Lung (tissue), 12 donors: Measurements from ENCODE around the gene CRYAB. TPM values are rescaled to one million over a fixed set of nuclear protein-coding genes. Genes with fewer than 3 reads are reported as not detected.

ENCODE experiments used
- ATAC-seq: fragments of 200-7000 bp; cut with Tn5 transposase; one replicate; pipeline ENCODE4 v1.9.1; 2020; ENCODE audit warnings: moderate number of reproducible peaks; ENCODE audit not compliant: insufficient read depth, low FRiP score
- DNase-seq, 3 donors: peaks; one replicate each; pipeline ENCODE4 v3.0.0-alpha.2; 2013 to 2017
- H3K27ac ChIP-seq, 2 donors: one replicate each; pipeline ENCODE4 v1.5.1; 2013; ENCODE audit warnings: mild to moderate bottlenecking in 2 of 2, moderate library complexity in 2 of 2, control low read depth in 1 of 2, inconsistent platforms in 1 of 2, low read depth in 1 of 2, low read length in 1 of 2
- H3K27me3 ChIP-seq, 3 donors: one replicate each; pipeline ENCODE4 v1.5.1; 2013; ENCODE audit warnings: low read length in 2 of 3; ENCODE audit not compliant: control insufficient read depth in 3 of 3, insufficient read depth in 3 of 3
- H3K36me3 ChIP-seq, 4 donors: one replicate each; pipeline ENCODE4 v1.5.1; 2013; ENCODE audit warnings: low read length in 4 of 4, mild to moderate bottlenecking in 1 of 4, moderate library complexity in 1 of 4; ENCODE audit not compliant: control insufficient read depth in 4 of 4, insufficient read depth in 4 of 4
- H3K4me1 ChIP-seq, 5 donors: one replicate each; pipeline ENCODE4 v1.5.1; 2013; ENCODE audit warnings: low read length in 5 of 5, mild to moderate bottlenecking in 2 of 5, moderate library complexity in 1 of 5; ENCODE audit not compliant: control insufficient read depth in 5 of 5, insufficient read depth in 5 of 5
- H3K4me3 ChIP-seq: one replicate; pipeline ENCODE4 v1.5.1; 2013; ENCODE audit warnings: mild to moderate bottlenecking, control low read depth, moderate library complexity
- H3K9ac ChIP-seq, 2 donors: one replicate each; pipeline ENCODE4 v1.5.1; 2013; ENCODE audit warnings: low read length in 2 of 2, control low read depth in 1 of 2; ENCODE audit not compliant: insufficient read depth in 1 of 2
- H3K9me3 ChIP-seq, 4 donors: one replicate each; pipeline ENCODE4 v1.5.1; 2013; ENCODE audit warnings: low read length in 3 of 4, mild to moderate bottlenecking in 1 of 4, moderate library complexity in 1 of 4; ENCODE audit not compliant: control insufficient read depth in 4 of 4, insufficient read depth in 3 of 4
- CTCF ChIP-seq: IDR thresholded peaks from 2 replicates; pipeline ENCODE4 v1.5.1; 2012; ENCODE audit warnings: mild to moderate bottlenecking; ENCODE audit errors: control extremely low read depth, extremely low read depth
- WGBS, 2 donors: extraction: QIAGEN DNeasy Blood & Tissue Kit; methylation state at CpG; one replicate each; pipeline ENCODE4 v1.1.7; 2013; 5-methylcytosine and 5-hydroxymethylcytosine counted together
- polyA plus RNA-seq, 2 donors: library from polyadenylated mRNA; stranded (reverse); fragments of 200-250 nt; gene quantifications; one replicate each; pipeline ENCODE4 v1.2.1, GENCODE V29; 2013
- total RNA-seq, 2 donors: library from RNA; depleted of rRNA in 1 of 2; stranded (reverse); fragments of >200 nt in 1 of 2; gene quantifications; one replicate each; pipeline ENCODE4 v1.2.1, GENCODE V29; 2014 to 2021
- donor health status: control.
- donor health status: control.
- donor health status: Bipolar disorder and iron deficiency.
- donor health status: healthy.
- donor health status: DM: yes; HTN: yes; CAD: no.

The CRYAB gene
- total and polyA plus RNA-seq, 4 donors, result 12.0 to 73.0 (median 60.8) TPM

- ATAC-seq (no peak), DNase-seq (peak in 1 of 3 donors; percentile 78)
- no peak for TF ChIP-seq CTCF
- H3K27me3 ChIP-seq, result no peaks in the 10 kb centered on the region
- peaks cover 0 to 15% (median 3%) of the 10 kb centered on the region in 4 donors for H3K36me3 ChIP-seq
- H3K4me1 ChIP-seq, result peaks cover 0 to 7% (median 5%) of the 10 kb centered on the region in 5 donors
- H3K27ac ChIP-seq, result peak overlapping the region; percentile 82 to 93
- 0 to 1% methylated on average over 13 of the region's 13 CpGs for WGBS, 2 donors
- peak overlapping the region; percentile 95 to 99 for H3K9ac ChIP-seq
- H3K4me3 ChIP-seq, result peak overlapping the region; percentile 68
- no peaks in the 10 kb centered on the region for H3K9me3 ChIP-seq
Measured at GRCh38 chr11:111878385-111878848, 33.2 kb downstream of the CRYAB start.

GRCh38 chr11:111871693-111872161 lies 39.8 kb downstream of the CRYAB start:
- H3K9ac ChIP-seq, result peak overlapping the region; percentile 83 to 92
- H3K27me3 ChIP-seq, result no peaks in the 10 kb centered on the region
- WGBS, 2 donors, result 61 to 62% methylated on average over 5 of the region's 5 CpGs
- H3K36me3 ChIP-seq, result peaks cover 3 to 24% (median 10%) of the 10 kb centered on the region in 4 donors
- peaks cover 0 to 12% (median 5%) of the 10 kb centered on the region in 5 donors for H3K4me1 ChIP-seq
- TF ChIP-seq CTCF, result no peak
- peak overlapping the region; percentile 89 for H3K4me3 ChIP-seq
- DNase-seq (no peak), ATAC-seq (no peak)
- H3K9me3 ChIP-seq, result no peaks in the 10 kb centered on the region
- H3K27ac ChIP-seq, result peak overlapping the region; percentile 90 to 95

DNA sequence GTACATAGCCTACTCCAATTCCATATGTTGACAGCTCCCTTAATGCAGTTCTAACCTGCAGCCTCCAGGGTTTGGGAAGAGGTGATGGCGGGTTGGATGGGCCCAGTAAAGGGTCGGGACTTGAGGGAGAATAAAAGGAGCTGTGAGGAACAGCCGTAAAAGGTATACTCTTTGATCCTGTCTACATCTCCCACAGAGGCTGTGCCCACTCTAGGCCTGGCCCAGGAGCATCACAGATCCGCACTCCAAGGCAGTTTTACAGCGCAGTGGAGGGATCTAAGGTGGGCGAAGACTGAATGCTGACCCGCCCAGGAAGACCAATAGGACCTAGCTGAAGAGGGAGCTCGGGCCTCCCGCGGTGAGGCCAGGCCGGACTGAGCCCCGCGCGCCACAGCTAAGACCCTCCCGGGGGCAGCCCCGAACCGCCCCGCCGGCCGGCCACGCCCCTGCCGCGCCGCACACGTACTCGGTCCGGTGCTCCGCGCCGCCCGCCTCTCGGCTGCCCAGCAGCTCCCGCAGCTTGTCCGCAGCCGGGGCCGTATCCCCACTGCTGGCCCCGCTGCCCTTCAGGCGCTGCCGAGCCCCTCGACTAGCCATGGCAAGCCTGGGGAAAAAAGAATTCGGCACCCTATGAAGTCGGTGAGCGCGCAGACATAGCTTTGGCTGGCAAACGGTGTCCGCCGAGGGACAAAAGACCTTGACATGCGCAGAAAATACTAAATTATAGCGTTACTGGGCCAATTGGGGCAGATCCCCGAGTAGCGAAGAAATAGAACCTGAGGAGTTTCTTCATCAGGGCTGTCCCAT lies 40.5 kb downstream of the CRYAB start, which contains the start of gene ALG9:
Gene ALG9 (minus strand): TSS at position 696 of the 807 bp plus-strand sequence. CDS start 99 bp downstream, at position 597.
- 0 to 1% methylated on average over 51 of the region's 51 CpGs for whole genome bisulfite sequencing, 2 donors

More for the DNA sequence above, 40.5 kb downstream of the CRYAB start, which contains the start of gene ALG9:
- no peak for TF ChIP-seq CTCF
- H3K9me3 ChIP-seq, result no peaks in the 10 kb centered on the region
- DNase-seq (peak; percentile 87 to 93 (median 88)), ATAC-seq (peak; percentile 91)
- H3K27me3 ChIP-seq, result no peaks in the 10 kb centered on the region
- peaks cover 6 to 26% (median 14%) of the 10 kb centered on the region in 4 donors for H3K36me3 ChIP-seq
- peak within 1 kb of the TSS; percentile 83 to 92 for H3K9ac ChIP-seq
- peak within 1 kb of the TSS; percentile 89 for H3K4me3 ChIP-seq
- H3K27ac ChIP-seq, result peak within 1 kb of the TSS; percentile 90 to 95
- peaks cover 0 to 12% (median 5%) of the 10 kb centered on the region in 5 donors for H3K4me1 ChIP-seq
